OCI-LY3 (cell line): ENCODE measurements around the gene ENPP3.

Experiments used
- H2AFZ ChIP-seq: fragments of 200-600, 300-600 bp; shearing (Covaris generic); 2 replicates; pipeline ENCODE4 v1.6.0; 2014; ENCODE audit warnings: antibody characterized with exemption, low read depth, low read length
- H3K27ac ChIP-seq: fragments of 200-600, 300-600 bp; sonication (generic); 2 replicates; pipeline ENCODE4 v1.5.1; 2014; ENCODE audit warnings: mild to moderate bottlenecking, low read length, moderate library complexity, mixed read lengths
- H3K27me3 ChIP-seq: fragments of 200-600, 300-600 bp; sonication (generic); 2 replicates; pipeline ENCODE4 v1.6.1; 2014; ENCODE audit warnings: low read depth, low read length, mixed read lengths
- H3K36me3 ChIP-seq: fragments of 200-600, 300-600 bp; sonication (generic); replicated peaks from 2 replicates; pipeline ENCODE3; 2014; ENCODE audit warnings: low read depth, low read length, mixed read lengths
- H3K4me1 ChIP-seq: fragments of 300-600, 200-600 bp; sonication (generic); 2 replicates; pipeline ENCODE4 v1.6.1; 2014; ENCODE audit warnings: low read length, mixed read lengths
- H3K4me2 ChIP-seq: fragments of 200-600, 300-600 bp; sonication (generic); 2 replicates; pipeline ENCODE4 v1.6.1; 2014; ENCODE audit warnings: low read length, mixed read lengths
- H3K4me3 ChIP-seq: fragments of 300-600, 200-600 bp; sonication (generic); 2 replicates; pipeline ENCODE4 v1.5.1; 2014; ENCODE audit warnings: antibody characterized with exemption, mild to moderate bottlenecking, low read length, moderate library complexity
- H3K79me2 ChIP-seq: fragments of 300-600, 200-600 bp; shearing (Covaris generic); 2 replicates; pipeline ENCODE4 v1.6.1; 2014; ENCODE audit warnings: mild to moderate bottlenecking, low read length, mixed read lengths
- H3K9ac ChIP-seq: fragments of 300-600, 200-600 bp; shearing (Covaris generic); 2 replicates; pipeline ENCODE4 v1.6.0; 2014; ENCODE audit warnings: mild to moderate bottlenecking, low read length, moderate library complexity
- H3K9me3 ChIP-seq: fragments of 200-600, 300-600 bp; shearing (Covaris generic); 2 replicates; pipeline ENCODE4 v1.6.1; 2014; ENCODE audit warnings: low read length, mixed read lengths; ENCODE audit not compliant: insufficient read depth
- H4K20me1 ChIP-seq: fragments of 200-600, 300-600 bp; sonication (generic); 2 replicates; pipeline ENCODE4 v1.6.1; 2016; ENCODE audit warnings: low read length, mixed read lengths; ENCODE audit not compliant: insufficient read depth
- CTCF ChIP-seq: fragments of 200-600, 300-600 bp; sonication (generic); IDR thresholded peaks from 2 replicates; pipeline ENCODE4 v1.5.1; 2014; ENCODE audit warnings: antibody characterized with exemption, low read length, low read depth
- EZH2phosphoT487 ChIP-seq: fragments of 200-600 bp; shearing (Covaris generic); IDR thresholded peaks from 2 replicates; pipeline ENCODE4 v1.6.1; 2018; ENCODE audit warnings: antibody characterized with exemption, mixed run types, low read depth

ENPP3 gene

GRCh38 chr6:131731224-131731623 lies 94.1 kb downstream of the ENPP3 start:
- TF ChIP-seq EZH2phosphoT487 (no peak), CTCF (no peak)
- no peak overlapping the region for H3K9ac ChIP-seq
- H2AFZ ChIP-seq: no peak overlapping the region
- H3K27me3 ChIP-seq: no peaks in the 10 kb centered on the region
- no peak overlapping the region for H3K4me3 ChIP-seq
- no peak overlapping the region for H3K4me2 ChIP-seq
- no peaks in the 10 kb centered on the region for H3K9me3 ChIP-seq
- H3K27ac ChIP-seq: no peak overlapping the region
- H3K36me3 ChIP-seq: no peaks in the 10 kb centered on the region
- no peaks in the 10 kb centered on the region for H3K79me2 ChIP-seq
- no peaks in the 10 kb centered on the region for H4K20me1 ChIP-seq
- no peaks in the 10 kb centered on the region for H3K4me1 ChIP-seq

- TF ChIP-seq CTCF (no peak), EZH2phosphoT487 (no peak)
- Histone ChIP-seq H3K4me1 (no peaks in the 10 kb centered on the region), H3K27ac (no peak overlapping the region), H3K4me3 (no peak overlapping the region), H4K20me1 (no peaks in the 10 kb centered on the region), H3K9ac (no peak overlapping the region), H3K79me2 (no peaks in the 10 kb centered on the region), H3K27me3 (no peaks in the 10 kb centered on the region), H3K4me2 (no peak overlapping the region), H3K9me3 (no peaks in the 10 kb centered on the region), H2AFZ (no peak overlapping the region), H3K36me3 (no peaks in the 10 kb centered on the region)
Observed at GRCh38 chr6:131733376-131734016, 96.4 kb downstream of the ENPP3 start.

GRCh38 chr6:131736003-131736596 lies 99.0 kb downstream of the ENPP3 start:
- no peak overlapping the region for H2AFZ ChIP-seq
- H3K79me2 ChIP-seq: no peaks in the 10 kb centered on the region
- no peak overlapping the region for H3K27ac ChIP-seq
- H3K4me3 ChIP-seq: no peak overlapping the region
- TF ChIP-seq EZH2phosphoT487 (no peak), CTCF (no peak)
- no peaks in the 10 kb centered on the region for H3K9me3 ChIP-seq
- H3K4me1 ChIP-seq: no peaks in the 10 kb centered on the region
- H3K4me2 ChIP-seq: no peak overlapping the region
- no peaks in the 10 kb centered on the region for H3K27me3 ChIP-seq
- H3K36me3 ChIP-seq: no peaks in the 10 kb centered on the region
- no peaks in the 10 kb centered on the region for H4K20me1 ChIP-seq
- H3K9ac ChIP-seq: no peak overlapping the region

GRCh38 chr6:131736811-131737210 lies 99.7 kb downstream of the ENPP3 start:
- H3K79me2 ChIP-seq: no peaks in the 10 kb centered on the region
- no peak overlapping the region for H3K27ac ChIP-seq
- H4K20me1 ChIP-seq: no peaks in the 10 kb centered on the region
- H3K4me3 ChIP-seq: no peak overlapping the region
- no peaks in the 10 kb centered on the region for H3K4me1 ChIP-seq
- H3K4me2 ChIP-seq: no peak overlapping the region
- no peaks in the 10 kb centered on the region for H3K27me3 ChIP-seq
- no peaks in the 10 kb centered on the region for H3K36me3 ChIP-seq
- TF ChIP-seq CTCF: no peak
- TF ChIP-seq EZH2phosphoT487: no peak
- no peaks in the 10 kb centered on the region for H3K9me3 ChIP-seq
- no peak overlapping the region for H3K9ac ChIP-seq
- no peak overlapping the region for H2AFZ ChIP-seq
